WTC11 (cell line): Measurements from ENCODE around the gene SVIL. TPM values are rescaled to one million over a fixed set of nuclear protein-coding genes. Genes with fewer than 3 reads are reported as not detected.

Source experiments
- ATAC-seq: fragments of 200-7000 bp; cut with Tn5 transposase; 2 replicates; pipeline ENCODE4 v1.10.0; 2021; ENCODE audit warnings: mild to moderate bottlenecking, moderate library complexity
- CTCF ChIA-PET: fragments of 300-600 bp; sonication (Branson Sonifier 250); formaldehyde crosslinking; loops from one replicate; lab custom pipeline; 2021; ENCODE audit warnings: antibody characterized with exemption; lab: Charles Lee
- POLR2A ChIA-PET: fragments of 350-600 bp; sonication (Branson Sonifier 250); formaldehyde crosslinking; loops from one replicate; lab custom pipeline; 2021; ENCODE audit warnings: antibody characterized with exemption; lab: Charles Lee
- DNase-seq: peaks from one replicate; pipeline ENCODE4 v3.0.0; 2021; ENCODE audit warnings: low spot score
- H3K27ac Mint-ChIP-seq: 2 replicates; pipeline ENCODE4 v1.8.0; 2021; ENCODE audit warnings: mixed read lengths
- H3K27me3 Mint-ChIP-seq: 2 replicates; pipeline ENCODE4 v1.8.0; 2021; ENCODE audit warnings: low read depth, mild to moderate bottlenecking, moderate library complexity, mixed read lengths
- H3K36me3 Mint-ChIP-seq: 2 replicates; pipeline ENCODE4 v1.8.0; 2021; ENCODE audit warnings: mixed read lengths
- H3K4me1 Mint-ChIP-seq: 2 replicates; pipeline ENCODE4 v1.8.0; 2022; ENCODE audit warnings: mixed read lengths
- H3K4me3 Mint-ChIP-seq: 2 replicates; pipeline ENCODE4 v1.8.0; 2021; ENCODE audit warnings: mild to moderate bottlenecking, moderate library complexity, mixed read lengths
- H3K9me3 Mint-ChIP-seq: 2 replicates; pipeline ENCODE4 v1.8.0; 2021; ENCODE audit warnings: mixed read lengths
- ATF1 ChIP-seq: sonication (generic); formaldehyde crosslinking; IDR thresholded peaks from 2 replicates; pipeline ENCODE4 v1.8.1; 2023; ENCODE audit warnings: mild to moderate bottlenecking, moderate library complexity, missing genetic modification reagents
- E2F1 ChIP-seq: sonication (generic); formaldehyde crosslinking; IDR thresholded peaks from 2 replicates; pipeline ENCODE4 v1.8.0; 2022; ENCODE audit warnings: mild to moderate bottlenecking, missing genetic modification reagents
- E2F4 ChIP-seq: sonication (generic); formaldehyde crosslinking; IDR thresholded peaks from 2 replicates; pipeline ENCODE4 v1.8.1; 2022; ENCODE audit warnings: low read depth, mild to moderate bottlenecking, moderate library complexity, missing genetic modification reagents, borderline replicate concordance
- E2F5 ChIP-seq: sonication (generic); formaldehyde crosslinking; IDR thresholded peaks from 2 replicates; pipeline ENCODE4 v1.8.1; 2022; ENCODE audit warnings: mild to moderate bottlenecking, moderate library complexity, missing genetic modification reagents
- ETV6 ChIP-seq: sonication (generic); formaldehyde crosslinking; IDR thresholded peaks from 2 replicates; pipeline ENCODE4 v1.8.1; 2022; ENCODE audit warnings: mild to moderate bottlenecking, missing genetic modification reagents
- GABPB1 ChIP-seq: sonication (generic); formaldehyde crosslinking; IDR thresholded peaks from 2 replicates; pipeline ENCODE4 v1.8.1; 2023; ENCODE audit warnings: mild to moderate bottlenecking, missing genetic modification reagents
- NFATC4 ChIP-seq: fragments of 250-450 bp; sonication (Bioruptor Pico); IDR thresholded peaks from 2 replicates; pipeline ENCODE4 v1.9.0; 2021; ENCODE audit warnings: mild to moderate bottlenecking
- NFE2L1 ChIP-seq: sonication (generic); formaldehyde crosslinking; IDR thresholded peaks from 2 replicates; pipeline ENCODE4 v1.8.1; 2023; ENCODE audit warnings: missing genetic modification reagents
- NFYB ChIP-seq: sonication (generic); formaldehyde crosslinking; conservative IDR thresholded peaks from 2 replicates; pipeline ENCODE4 v1.8.0; 2022; ENCODE audit warnings: low read depth, missing genetic modification reagents
- OVOL2 ChIP-seq: fragments of 250-450 bp; sonication (Bioruptor Pico); IDR thresholded peaks from 2 replicates; pipeline ENCODE4 v1.9.0; 2021; ENCODE audit warnings: mild to moderate bottlenecking, borderline replicate concordance
- SMAD4 ChIP-seq: sonication (generic); formaldehyde crosslinking; IDR thresholded peaks from 2 replicates; pipeline ENCODE4 v1.8.0; 2022; ENCODE audit warnings: mild to moderate bottlenecking, missing genetic modification reagents
- TEAD4 ChIP-seq: sonication (generic); formaldehyde crosslinking; IDR thresholded peaks from 2 replicates; pipeline ENCODE4 v1.8.0; 2022; ENCODE audit warnings: mild to moderate bottlenecking, missing genetic modification reagents
- ZNF121 ChIP-seq: sonication (generic); formaldehyde crosslinking; IDR thresholded peaks from 2 replicates; pipeline ENCODE4 v1.8.0; 2023; ENCODE audit warnings: missing genetic modification reagents
- total RNA-seq: library from RNA; stranded (reverse); gene quantifications from 3 replicates; pipeline ENCODE4 v1.2.3, GENCODE V29; 2021
- TF ChIP-seq, protein P1 (sequence below): fragments of 250-450 bp; sonication (Bioruptor Pico); conservative IDR thresholded peaks from 2 replicates; pipeline ENCODE4 v1.9.0; 2021; ENCODE audit warnings: mild to moderate bottlenecking
- TF ChIP-seq, protein P2 (sequence below): sonication (generic); formaldehyde crosslinking; IDR thresholded peaks from 2 replicates; pipeline ENCODE4 v1.8.0; 2022; ENCODE audit warnings: mild to moderate bottlenecking, missing genetic modification reagents
- TF ChIP-seq, protein P3 (sequence below): fragments of 250-450 bp; sonication (Bioruptor Pico); IDR thresholded peaks from 2 replicates; pipeline ENCODE4 v2.1.2; 2022; ENCODE audit warnings: mild to moderate bottlenecking, moderate library complexity
- TF ChIP-seq, protein P4 (sequence below): fragments of 200-600 bp; IDR thresholded peaks from 2 replicates; pipeline ENCODE4 v1.8.0; 2022; ENCODE audit warnings: antibody characterized with exemption

The SVIL gene
- total RNA-seq, 1 experiment from 2014 or later = 27.1 TPM

GRCh38 chr10:29608476-29609301 is 26.1 kb downstream of the SVIL start (continued):
- TF ChIP-seq, protein P1, sequence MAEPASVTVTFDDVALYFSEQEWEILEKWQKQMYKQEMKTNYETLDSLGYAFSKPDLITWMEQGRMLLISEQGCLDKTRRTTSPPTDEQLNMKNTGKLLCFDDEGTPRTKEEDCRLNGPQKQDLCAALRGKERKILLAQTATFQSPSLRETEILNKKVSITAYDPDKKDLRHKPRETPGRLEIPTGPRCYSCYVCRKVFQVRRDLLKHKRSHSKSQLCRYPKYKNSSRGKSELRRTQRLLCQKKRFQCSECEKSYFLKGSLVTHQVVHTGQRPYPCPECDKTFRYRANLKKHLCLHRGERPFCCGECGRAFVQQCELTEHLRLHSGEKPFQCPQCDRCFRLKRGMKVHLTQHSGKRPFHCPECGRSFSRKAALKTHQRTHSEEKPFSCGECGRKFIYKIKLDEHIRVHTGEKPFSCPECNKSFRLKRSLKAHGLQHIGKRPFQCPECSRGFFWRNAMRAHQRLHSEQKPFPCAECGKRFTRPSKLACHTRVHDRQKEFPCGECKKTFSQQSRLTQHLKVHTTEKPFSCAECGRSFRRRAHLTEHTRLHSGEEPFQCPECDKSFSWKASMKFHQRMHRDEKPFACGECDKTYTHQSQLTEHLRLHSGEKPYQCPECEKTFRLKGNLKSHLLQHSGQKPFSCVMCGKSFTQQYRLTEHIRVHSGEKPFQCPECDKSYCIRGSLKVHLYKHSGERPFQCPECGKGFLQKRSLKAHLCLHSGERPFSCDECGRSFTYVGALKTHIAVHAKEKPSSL (CRISPR knock-in tag) = no peak
- TF ChIP-seq E2F4 (no peak), GABPB1 (no peak), ZNF121 (no peak), NFATC4 (CRISPR knock-in tag) (no peak), OVOL2 (CRISPR knock-in tag) (no peak), ETV6 (CRISPR knock-in tag) (no peak), TEAD4 (CRISPR knock-in tag) (no peak), SMAD4 (CRISPR knock-in tag) (no peak), E2F5 (CRISPR knock-in tag) (no peak), NFYB (CRISPR knock-in tag) (no peak), E2F1 (CRISPR knock-in tag) (no peak)
- TF ChIP-seq, protein P2, sequence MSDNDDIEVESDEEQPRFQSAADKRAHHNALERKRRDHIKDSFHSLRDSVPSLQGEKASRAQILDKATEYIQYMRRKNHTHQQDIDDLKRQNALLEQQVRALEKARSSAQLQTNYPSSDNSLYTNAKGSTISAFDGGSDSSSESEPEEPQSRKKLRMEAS (CRISPR knock-in tag) = no peak
- TF ChIP-seq, protein P3, sequence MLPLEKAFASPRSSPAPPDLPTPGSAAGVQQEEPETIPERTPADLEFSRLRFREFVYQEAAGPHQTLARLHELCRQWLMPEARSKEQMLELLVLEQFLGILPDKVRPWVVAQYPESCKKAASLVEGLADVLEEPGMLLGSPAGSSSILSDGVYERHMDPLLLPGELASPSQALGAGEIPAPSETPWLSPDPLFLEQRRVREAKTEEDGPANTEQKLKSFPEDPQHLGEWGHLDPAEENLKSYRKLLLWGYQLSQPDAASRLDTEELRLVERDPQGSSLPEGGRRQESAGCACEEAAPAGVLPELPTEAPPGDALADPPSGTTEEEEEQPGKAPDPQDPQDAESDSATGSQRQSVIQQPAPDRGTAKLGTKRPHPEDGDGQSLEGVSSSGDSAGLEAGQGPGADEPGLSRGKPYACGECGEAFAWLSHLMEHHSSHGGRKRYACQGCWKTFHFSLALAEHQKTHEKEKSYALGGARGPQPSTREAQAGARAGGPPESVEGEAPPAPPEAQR (CRISPR knock-in tag) = no peak
- TF ChIP-seq, protein P4, sequence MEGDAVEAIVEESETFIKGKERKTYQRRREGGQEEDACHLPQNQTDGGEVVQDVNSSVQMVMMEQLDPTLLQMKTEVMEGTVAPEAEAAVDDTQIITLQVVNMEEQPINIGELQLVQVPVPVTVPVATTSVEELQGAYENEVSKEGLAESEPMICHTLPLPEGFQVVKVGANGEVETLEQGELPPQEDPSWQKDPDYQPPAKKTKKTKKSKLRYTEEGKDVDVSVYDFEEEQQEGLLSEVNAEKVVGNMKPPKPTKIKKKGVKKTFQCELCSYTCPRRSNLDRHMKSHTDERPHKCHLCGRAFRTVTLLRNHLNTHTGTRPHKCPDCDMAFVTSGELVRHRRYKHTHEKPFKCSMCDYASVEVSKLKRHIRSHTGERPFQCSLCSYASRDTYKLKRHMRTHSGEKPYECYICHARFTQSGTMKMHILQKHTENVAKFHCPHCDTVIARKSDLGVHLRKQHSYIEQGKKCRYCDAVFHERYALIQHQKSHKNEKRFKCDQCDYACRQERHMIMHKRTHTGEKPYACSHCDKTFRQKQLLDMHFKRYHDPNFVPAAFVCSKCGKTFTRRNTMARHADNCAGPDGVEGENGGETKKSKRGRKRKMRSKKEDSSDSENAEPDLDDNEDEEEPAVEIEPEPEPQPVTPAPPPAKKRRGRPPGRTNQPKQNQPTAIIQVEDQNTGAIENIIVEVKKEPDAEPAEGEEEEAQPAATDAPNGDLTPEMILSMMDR = no peak

- CTCF ChIA-PET = interaction anchor here (0.6 to 2.3 kb wide), 7 partner anchors 9 to 125 kb away, joined by 3 to 12 read pairs (median 3); no protein-coding TSS in a partner anchor
- DNase-seq = no peak
Observed at GRCh38 chr10:29608062-29608461, 26.7 kb downstream of the SVIL start.

More at GRCh38 chr10:29608062-29608461, 26.7 kb downstream of the SVIL start:
- Mint-ChIP-seq H3K9me3 (peaks cover 17% of the 10 kb centered on the region), H3K27me3 (no peaks in the 10 kb centered on the region), H3K36me3 (peaks cover 20% of the 10 kb centered on the region), H3K4me1 (peaks cover 20% of the 10 kb centered on the region), H3K27ac (no peak overlapping the region), H3K4me3 (no peak overlapping the region)
- POLR2A ChIA-PET = no interaction called here
- ATAC-seq = peak; percentile 80
- TF ChIP-seq NFE2L1 (CRISPR knock-in tag) (no peak), ATF1 (CRISPR knock-in tag) (no peak), E2F4 (no peak)
